Epithelial cell of proximal tubule (primary cell): ENCODE results near the gene AP1G2. TPM values are rescaled to one million over a fixed set of nuclear protein-coding genes. Genes with fewer than 3 reads are reported as not detected.

Experiments
- DNase-seq: peaks from one replicate; pipeline ENCODE4 v3.0.0-alpha.2; 2011; ENCODE audit warnings: low read depth
- H3K4me3 ChIP-seq: 2 replicates; pipeline ENCODE4 v1.5.1; 2011; ENCODE audit warnings: low read depth, mild to moderate bottlenecking, low read length
- CTCF ChIP-seq: conservative IDR thresholded peaks from 2 replicates; pipeline ENCODE4 v1.5.1; 2012; ENCODE audit warnings: low read depth, mild to moderate bottlenecking, low read length
- total RNA-seq: library from RNA; depleted of rRNA; stranded (reverse); fragments of >200 nt; gene quantifications from 2 replicates; pipeline ENCODE4 v1.2.3, GENCODE V29; 2015

AP1G2 gene
- total RNA-seq, 1 donor from 2014 or later, result 89.9 TPM

DNA sequence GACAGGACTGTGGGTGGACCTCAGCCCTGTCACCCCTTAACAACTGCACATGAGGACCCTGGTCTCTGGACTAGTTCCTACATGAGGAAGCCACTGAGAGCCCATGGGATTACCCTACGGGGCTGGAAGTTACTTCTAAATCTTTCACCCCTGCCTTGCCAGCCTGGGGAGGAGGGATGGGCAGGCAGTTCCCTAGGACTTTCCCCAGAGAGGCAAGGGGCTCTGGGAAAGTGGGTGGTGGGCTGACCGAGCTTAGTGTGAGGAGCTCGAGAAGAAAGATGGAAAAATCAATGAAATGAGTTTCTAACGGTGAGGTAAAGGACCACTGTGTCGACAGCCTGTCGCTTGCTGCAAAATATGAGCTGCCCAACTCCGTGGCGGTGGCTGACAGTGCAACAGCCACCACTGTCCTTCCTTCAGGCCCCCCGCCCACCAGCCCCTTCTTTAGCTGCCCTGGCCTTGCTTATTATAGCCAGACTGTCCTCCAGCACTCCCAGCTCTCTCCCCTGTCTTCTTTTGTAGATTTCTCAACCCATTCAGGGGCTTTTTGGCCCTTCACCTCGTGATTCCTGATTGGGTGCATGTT is 21.0 kb downstream of the AP1G2 start:
- TF ChIP-seq CTCF, result no peak
- no peak for DNase-seq
- no peak overlapping the region for H3K4me3 ChIP-seq

GRCh38 chr14:23545740-23546365 is 21.7 kb downstream of the AP1G2 start:
- no peak for DNase-seq
- H3K4me3 ChIP-seq, result no peak overlapping the region
- TF ChIP-seq CTCF, result no peak

DNA sequence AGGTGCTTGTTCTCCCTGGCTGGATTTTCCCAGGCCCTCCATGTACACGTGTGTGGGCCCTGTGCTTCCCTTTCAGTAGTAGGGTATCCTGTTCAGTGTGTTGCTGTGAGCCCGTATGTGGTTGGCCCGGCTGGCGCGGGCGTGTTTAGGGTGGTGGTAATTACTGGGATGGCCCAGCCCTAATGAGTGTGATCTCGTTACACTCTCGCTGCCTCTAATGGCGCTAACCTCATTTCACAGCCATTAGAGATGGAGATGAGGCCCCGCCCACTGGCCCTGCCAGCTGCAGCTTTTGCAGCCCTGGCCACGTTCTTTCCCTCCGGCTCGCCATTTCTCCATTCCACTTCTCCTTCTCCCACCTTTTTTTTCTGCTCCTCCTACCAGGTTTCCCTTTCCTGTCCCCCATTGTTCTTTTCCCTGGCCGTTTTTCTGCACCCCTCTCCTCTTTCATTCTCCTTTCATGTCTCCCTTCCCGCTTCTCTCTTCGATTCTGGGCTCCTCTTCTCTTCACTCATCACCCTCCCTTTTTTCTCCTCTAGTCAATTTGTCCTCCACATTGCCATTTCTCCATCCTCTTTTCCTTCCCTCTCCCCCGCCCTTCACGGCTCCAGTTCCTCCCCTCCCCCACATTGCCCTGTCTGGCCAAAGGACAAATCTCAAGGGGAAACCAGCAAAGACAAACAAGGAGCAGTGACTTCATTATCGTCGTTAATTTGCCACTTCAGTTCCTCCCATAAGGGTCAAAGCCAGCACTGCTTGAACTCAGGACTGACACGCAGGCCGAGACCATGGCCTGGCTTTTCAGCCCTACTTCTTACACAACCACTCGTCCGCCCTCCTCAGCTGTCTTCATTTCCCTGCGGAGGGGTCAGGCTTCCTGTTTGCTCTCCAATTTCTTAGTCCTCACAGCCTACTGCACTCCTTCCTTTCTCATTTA is 22.8 kb downstream of the AP1G2 start:
- DNase-seq, result no peak
- H3K4me3 ChIP-seq, result no peak overlapping the region
- no peak for TF ChIP-seq CTCF

- TF ChIP-seq CTCF, result no peak
- no peak overlapping the region for H3K4me3 ChIP-seq
- no peak for DNase-seq
Measured at GRCh38 chr14:23543403-23543802, 24.2 kb downstream of the AP1G2 start.

- no peak for TF ChIP-seq CTCF
- no peak overlapping the region for H3K4me3 ChIP-seq
- DNase-seq, result no peak
Measured at GRCh38 chr14:23542261-23542660, 25.3 kb downstream of the AP1G2 start.

GRCh38 chr14:23540141-23540469 is 27.5 kb downstream of the AP1G2 start:
- no peak for DNase-seq
- no peak for TF ChIP-seq CTCF

More at GRCh38 chr14:23540141-23540469, 27.5 kb downstream of the AP1G2 start:
- H3K4me3 ChIP-seq, result no peak overlapping the region
